Karpas-422 (cell line): ENCODE results near the gene ZGRF1. TPM values are rescaled to one million over a fixed set of nuclear protein-coding genes. Genes with fewer than 3 reads are reported as not detected.
"Not testable (repeated sequence)": the region's sequence is repeated elsewhere in the genome, so short reads cannot be mapped to it uniquely, and the experiment has no call there.

ENCODE experiments used
- DNase-seq: peaks from one replicate; pipeline ENCODE4 v3.0.0-alpha.2; 2015
- H2AFZ ChIP-seq: fragments of 200-600 bp; sonication (generic); 2 replicates; pipeline ENCODE4 v1.6.1; 2014; ENCODE audit warnings: antibody characterized with exemption, low read length, mixed read lengths
- H3K27ac ChIP-seq: fragments of 200-600 bp; sonication (generic); 2 replicates; pipeline ENCODE4 v1.5.1; 2014; ENCODE audit warnings: mild to moderate bottlenecking, low read length, moderate library complexity
- H3K27me3 ChIP-seq: fragments of 200-600 bp; sonication (generic); 2 replicates; pipeline ENCODE4 v1.6.1; 2014; ENCODE audit warnings: low read length, mixed read lengths
- H3K36me3 ChIP-seq: fragments of 200-600 bp; sonication (generic); 2 replicates; pipeline ENCODE4 v1.6.1; 2014; ENCODE audit warnings: low read length, mixed read lengths; ENCODE audit not compliant: insufficient read depth
- H3K4me1 ChIP-seq: fragments of 200-600 bp; sonication (generic); 2 replicates; pipeline ENCODE4 v1.6.1; 2014; ENCODE audit warnings: mild to moderate bottlenecking, low read length, mixed read lengths
- H3K4me2 ChIP-seq: fragments of 200-600 bp; sonication (generic); 2 replicates; pipeline ENCODE4 v1.6.1; 2014; ENCODE audit warnings: low read length, low read depth, mild to moderate bottlenecking; ENCODE audit not compliant: poor library complexity, severe bottlenecking
- H3K4me3 ChIP-seq: fragments of 200-600 bp; sonication (generic); 2 replicates; pipeline ENCODE4 v1.5.1; 2014; ENCODE audit warnings: mild to moderate bottlenecking, antibody characterized with exemption, low read length, mixed read lengths
- H3K79me2 ChIP-seq: fragments of 200-600 bp; sonication (generic); 2 replicates; pipeline ENCODE4 v1.6.1; 2014; ENCODE audit warnings: mild to moderate bottlenecking, low read length, mixed read lengths
- H3K9ac ChIP-seq: fragments of 200-600 bp; sonication (generic); 2 replicates; pipeline ENCODE4 v1.6.0; 2014; ENCODE audit warnings: low read length
- H3K9me2 ChIP-seq: fragments of 200-600 bp; sonication (generic), shearing (Covaris generic); replicated peaks from 2 replicates; pipeline ENCODE4 v1.6.0; 2014; ENCODE audit warnings: mild to moderate bottlenecking, low read length, moderate library complexity; ENCODE audit not compliant: insufficient read depth
- H3K9me3 ChIP-seq: fragments of 300-700, 200-600 bp; sonication (generic); 2 replicates; pipeline ENCODE4 v1.6.1; 2014; ENCODE audit warnings: low read length, mixed read lengths
- H4K20me1 ChIP-seq: fragments of 200-600 bp; sonication (generic); 2 replicates; pipeline ENCODE4 v1.6.1; 2014; ENCODE audit warnings: mild to moderate bottlenecking, antibody characterized with exemption, low read length, low read depth; ENCODE audit not compliant: insufficient read depth
- small RNA-seq: library from RNA; depleted of rRNA; stranded (forward); fragments of <200 nt; gene quantifications from one replicate; pipeline ENCODE3, GENCODE V24; 2014
- total RNA-seq: library from RNA; depleted of rRNA; stranded (reverse); fragments of >200 nt; shearing (Covaris generic); gene quantifications from 2 replicates; pipeline ENCODE4 v1.2.3, GENCODE V29; 2014; ENCODE audit warnings: low replicate concordance; rRNA removed

ZGRF1 gene
- total RNA-seq, 1 experiment from 2014 or later = 39.8 TPM

DNA sequence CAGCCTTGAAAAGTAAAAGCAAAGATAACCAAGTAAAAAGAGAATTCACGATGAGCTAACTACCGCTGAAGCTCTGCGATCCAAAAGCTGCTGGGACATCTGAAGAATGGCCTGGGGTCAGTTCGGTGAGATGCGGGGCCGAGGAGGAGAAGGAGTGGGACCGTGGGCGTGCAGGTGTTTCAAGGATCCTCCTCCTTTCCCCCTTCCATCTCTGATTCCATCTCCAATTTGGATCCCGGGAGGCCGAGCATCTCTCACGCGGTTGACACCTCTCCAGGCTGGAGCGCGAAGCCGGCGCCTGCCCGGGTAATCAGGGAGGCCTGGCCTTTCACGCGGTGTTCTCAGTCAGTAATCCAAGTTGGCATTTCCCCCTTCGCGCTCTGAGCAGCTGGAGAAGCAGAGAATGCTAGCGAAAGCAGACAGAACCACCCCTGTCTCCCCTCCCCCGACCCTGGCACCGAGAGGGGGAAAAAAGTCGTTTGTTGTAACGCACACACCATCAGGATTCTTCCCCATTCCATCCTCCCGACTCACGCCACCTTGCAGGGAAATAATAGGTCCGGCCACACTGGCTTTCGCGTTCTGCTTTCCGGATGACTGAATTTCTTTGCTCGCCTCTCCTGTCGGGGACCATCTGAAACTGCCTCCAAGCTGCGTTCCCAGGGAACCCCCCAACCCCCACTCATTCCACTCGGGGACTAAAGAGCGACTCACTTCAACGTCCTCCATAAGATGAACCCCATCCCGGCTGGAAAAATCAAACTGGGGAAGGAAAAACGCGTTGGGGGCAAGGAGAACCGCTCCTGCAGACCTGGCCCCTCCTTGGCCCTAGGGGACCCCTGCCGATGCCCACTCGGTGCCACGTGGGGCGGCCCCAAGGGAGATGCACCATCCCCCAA lies 127.2 kb downstream of the ZGRF1 start:
- Histone ChIP-seq H3K36me3 (no peaks in the 10 kb centered on the region), H3K9ac (peak overlapping the region; percentile 43; the same call in 1 of the 2 replicates), H2AFZ (no peak overlapping the region), H3K4me3 (peak overlapping the region; percentile 53; the same call in 1 of the 2 replicates), H3K9me2 (no peaks in the 10 kb centered on the region), H4K20me1 (no peaks in the 10 kb centered on the region), H3K9me3 (no peaks in the 10 kb centered on the region), H3K4me1 (peaks cover 22% of the 10 kb centered on the region), H3K4me2 (peak overlapping the region; percentile 73), H3K79me2 (no peaks in the 10 kb centered on the region), H3K27ac (no peak overlapping the region), H3K27me3 (no peaks in the 10 kb centered on the region)
- peak; percentile 10 for DNase-seq

GRCh38 chr4:112508356-112508755 lies 128.4 kb downstream of the ZGRF1 start:
- no peaks in the 10 kb centered on the region for H3K9me2 ChIP-seq
- no peak overlapping the region for H3K27ac ChIP-seq
- no peaks in the 10 kb centered on the region for H3K36me3 ChIP-seq
- no peaks in the 10 kb centered on the region for H3K27me3 ChIP-seq
- no peaks in the 10 kb centered on the region for H3K79me2 ChIP-seq
- no peak overlapping the region for H2AFZ ChIP-seq
- no peak overlapping the region for H3K4me3 ChIP-seq
- no peak overlapping the region for H3K4me2 ChIP-seq
- H3K9ac ChIP-seq = no peak overlapping the region
- no peak for DNase-seq
- H3K4me1 ChIP-seq = peaks cover 12% of the 10 kb centered on the region
- no peaks in the 10 kb centered on the region for H4K20me1 ChIP-seq
- no peaks in the 10 kb centered on the region for H3K9me3 ChIP-seq

GRCh38 chr4:112504807-112505206 lies 131.9 kb downstream of the ZGRF1 start:
- Histone ChIP-seq H4K20me1 (no peaks in the 10 kb centered on the region), H3K4me1 (peaks cover 4% of the 10 kb centered on the region), H3K79me2 (no peaks in the 10 kb centered on the region), H3K9me2 (no peaks in the 10 kb centered on the region), H3K9me3 (no peaks in the 10 kb centered on the region), H3K4me3 (no peak overlapping the region), H3K27ac (no peak overlapping the region), H3K4me2 (no peak overlapping the region), H2AFZ (no peak overlapping the region), H3K27me3 (no peaks in the 10 kb centered on the region), H3K36me3 (no peaks in the 10 kb centered on the region), H3K9ac (no peak overlapping the region)
- peak; percentile 26 for DNase-seq

- no peaks in the 10 kb centered on the region for H4K20me1 ChIP-seq
- H3K27ac ChIP-seq = no peak overlapping the region
- no peak overlapping the region for H3K4me3 ChIP-seq
- H3K9me3 ChIP-seq = no peaks in the 10 kb centered on the region
- no peak overlapping the region for H2AFZ ChIP-seq
- H3K9ac ChIP-seq = no peak overlapping the region
- no peaks in the 10 kb centered on the region for H3K27me3 ChIP-seq
- H3K4me1 ChIP-seq = no peaks in the 10 kb centered on the region
- H3K9me2 ChIP-seq = no peaks in the 10 kb centered on the region
- H3K4me2 ChIP-seq = no peak overlapping the region
- no peaks in the 10 kb centered on the region for H3K79me2 ChIP-seq
- DNase-seq = peak; percentile 31
- H3K36me3 ChIP-seq = no peaks in the 10 kb centered on the region
Observed at GRCh38 chr4:112502871-112503270, 133.8 kb downstream of the ZGRF1 start.

- Histone ChIP-seq H3K4me3 (no peak overlapping the region), H3K79me2 (no peaks in the 10 kb centered on the region), H3K4me1 (peaks cover 4% of the 10 kb centered on the region; the same call in 1 of the 2 replicates), H3K4me2 (no peak overlapping the region), H3K9me2 (no peaks in the 10 kb centered on the region), H3K36me3 (no peaks in the 10 kb centered on the region), H4K20me1 (no peaks in the 10 kb centered on the region), H3K9ac (no peak overlapping the region), H3K9me3 (no peaks in the 10 kb centered on the region), H2AFZ (no peak overlapping the region), H3K27me3 (no peaks in the 10 kb centered on the region), H3K27ac (no peak overlapping the region)
- no peak for DNase-seq
Observed at GRCh38 chr4:112492321-112492720, 144.4 kb downstream of the ZGRF1 start.

- H3K9me3 ChIP-seq, H3K79me2 ChIP-seq, H3K4me3 ChIP-seq, H3K27me3 ChIP-seq, DNase-seq, H3K36me3 ChIP-seq, H3K4me2 ChIP-seq, H3K9me2 ChIP-seq, H3K4me1 ChIP-seq, H4K20me1 ChIP-seq, H3K9ac ChIP-seq, H2AFZ ChIP-seq, H3K27ac ChIP-seq: not testable (repeated sequence)
Observed at GRCh38 chr4:112490808-112491207, 145.9 kb downstream of the ZGRF1 start.

Small RNA genes within 50 kb of the gene (small RNA-seq; reads per million reads assigned to genes)
- gene MIR302A (not detected), gene MIR302C (not detected), gene MIR302D (not detected), gene MIR367 (not detected)

Other genes starting within 250 kb of the ZGRF1 start
- 5.1 and 9.6 TPM in 2 replicates for gene NEUROG2, start 120.7 kb downstream of the ZGRF1 start, total RNA-seq
- 53.9 and 63.7 TPM in 2 replicates for gene LARP7, start 234 bp upstream of the ZGRF1 start, total RNA-seq